Tibial artery (tissue), 4 donors: ENCODE data around the gene RIOK1.

Experiments
- DNase-seq, 2 donors: peaks; one replicate each; pipeline ENCODE4 v3.0.0-alpha.2; 2019
- H3K27ac ChIP-seq, 2 donors: fragments of 200-600 bp; sonication (generic) in 1 of 2; 1 replicate in 1 of 2; 2 replicates in 1 of 2; pipeline ENCODE4 v1.5.1; 2018 to 2019; ENCODE audit warnings: mild to moderate bottlenecking in 1 of 2
- H3K27me3 ChIP-seq, 2 donors: fragments of 200-600 bp; sonication (generic) in 1 of 2; one replicate each; pipeline versions ENCODE4 v1.5.1 to v1.6.0; 2016 to 2019
- H3K36me3 ChIP-seq, 3 donors: fragments of 200-600 bp; sonication (generic) in 2 of 3; one replicate each; pipeline ENCODE4 v1.5.1; 2016 to 2019; ENCODE audit warnings: mild to moderate bottlenecking in 2 of 3
- H3K4me1 ChIP-seq, 4 donors: fragments of 200-600 bp; sonication (generic) in 2 of 4; 1 replicate in 3 of 4; 2 replicates in 1 of 4; pipeline ENCODE4 v1.5.1; 2016 to 2019
- H3K4me3 ChIP-seq, 2 donors: fragments of 200-600 bp; sonication (generic) in 1 of 2; 1 replicate in 1 of 2; 2 replicates in 1 of 2; pipeline ENCODE4 v1.5.1; 2018 to 2019; ENCODE audit warnings: mild to moderate bottlenecking in 2 of 2
- H3K9me3 ChIP-seq, 3 donors: fragments of 200-600 bp; sonication (generic) in 1 of 3; one replicate each; pipeline ENCODE4 v1.5.1; 2016 to 2019
- CTCF ChIP-seq, 2 experiments: fragments of 200-600 bp in 1 of 2; fragments of 450-650 bp in 1 of 2; IDR thresholded peaks; one replicate each; pipeline ENCODE4 v1.5.1; 2017 to 2019; ENCODE audit warnings: antibody characterized with exemption in 2 of 2, mild to moderate bottlenecking in 1 of 2, moderate library complexity in 1 of 2
- intact Hi-C: fragments of 100-400 bp; cut with DNase I; formaldehyde crosslinking; loops from one replicate; pipeline ENCODE4 v1.15.0; 2023; ENCODE audit warnings: low total_unique reads

The RIOK1 gene

GRCh38 chr6:7421066-7421465, 31.5 kb downstream of the RIOK1 start:
- H3K36me3 ChIP-seq: peaks cover 14 to 38% (median 16%) of the 10 kb centered on the region in 3 donors
- H3K4me3 ChIP-seq: no peak overlapping the region
- H3K27ac ChIP-seq: no peak overlapping the region
- no peaks in the 10 kb centered on the region for H3K9me3 ChIP-seq
- no peaks in the 10 kb centered on the region for H3K27me3 ChIP-seq
- no peak for DNase-seq
- no peak for TF ChIP-seq CTCF (IDR thresholded peaks at IDR 0.05)
- intact Hi-C loops: no loop called here
- H3K4me1 ChIP-seq: no peaks in the 10 kb centered on the region

GRCh38 chr6:7424058-7424457, 34.5 kb downstream of the RIOK1 start:
- Histone ChIP-seq H3K4me1 (no peaks in the 10 kb centered on the region), H3K9me3 (no peaks in the 10 kb centered on the region), H3K27ac (no peak overlapping the region), H3K27me3 (no peaks in the 10 kb centered on the region), H3K4me3 (no peak overlapping the region), H3K36me3 (peaks cover 0 to 8% (median 0%) of the 10 kb centered on the region in 3 donors)
- DNase-seq: no peak
- intact Hi-C loops: no loop called here
- no peak for TF ChIP-seq CTCF (IDR thresholded peaks at IDR 0.05)

DNA sequence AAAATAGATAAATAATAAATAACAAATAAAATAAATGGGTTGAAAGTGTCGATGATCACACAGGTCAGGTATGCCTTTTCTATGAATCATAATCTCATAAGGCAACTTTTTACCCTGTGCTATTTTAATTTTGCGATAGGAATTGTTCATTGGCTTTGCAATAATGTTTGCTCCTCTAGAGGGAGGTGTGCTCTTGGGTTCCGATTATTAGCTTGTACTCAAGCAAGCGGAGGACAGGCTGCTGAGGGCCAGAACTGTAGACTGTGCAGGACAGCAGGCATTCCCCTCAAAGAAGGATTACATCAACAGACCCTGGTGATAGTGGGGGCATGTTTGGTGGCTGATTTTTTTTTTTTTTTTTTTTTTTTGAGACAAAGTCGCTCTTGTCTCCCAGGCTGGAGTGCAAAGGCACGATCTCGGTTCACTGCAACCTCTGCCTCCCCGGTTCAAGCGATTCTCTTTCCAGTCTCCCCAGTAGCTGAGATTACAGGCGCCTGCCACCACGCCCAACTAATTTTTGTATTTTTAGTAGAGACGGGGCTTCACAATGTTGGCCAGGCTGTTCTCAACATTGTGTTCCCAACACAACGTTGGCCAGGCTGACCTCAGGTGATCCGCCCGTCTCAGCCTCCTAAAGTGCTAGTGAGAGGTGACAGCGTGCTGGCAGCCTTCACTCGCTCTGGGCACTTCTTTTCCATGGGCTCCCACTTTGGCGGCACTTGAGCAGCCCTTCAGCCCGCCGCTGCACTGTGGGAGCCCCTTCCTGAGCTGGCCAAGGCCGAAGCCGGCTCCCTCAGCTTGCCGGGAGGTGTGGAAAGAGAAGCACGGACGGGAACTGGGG, 35.6 kb downstream of the RIOK1 start:
- intact Hi-C loops: no loop called here
- Histone ChIP-seq H3K9me3 (no peaks in the 10 kb centered on the region), H3K4me1 (no peaks in the 10 kb centered on the region), H3K4me3 (no peak overlapping the region), H3K27me3 (no peaks in the 10 kb centered on the region), H3K36me3 (no peaks in the 10 kb centered on the region), H3K27ac (no peak overlapping the region)
- TF ChIP-seq CTCF (IDR thresholded peaks at IDR 0.05): no peak
- DNase-seq: no peak

- Histone ChIP-seq H3K27ac (no peak overlapping the region), H3K4me3 (no peak overlapping the region), H3K27me3 (no peaks in the 10 kb centered on the region), H3K36me3 (no peaks in the 10 kb centered on the region), H3K9me3 (no peaks in the 10 kb centered on the region), H3K4me1 (no peaks in the 10 kb centered on the region)
- no peak for DNase-seq
- intact Hi-C loops: no loop called here
- no peak for TF ChIP-seq CTCF (IDR thresholded peaks at IDR 0.05)
These were observed 36.2 kb downstream of the RIOK1 start for GRCh38 chr6:7425808-7426190.

DNA sequence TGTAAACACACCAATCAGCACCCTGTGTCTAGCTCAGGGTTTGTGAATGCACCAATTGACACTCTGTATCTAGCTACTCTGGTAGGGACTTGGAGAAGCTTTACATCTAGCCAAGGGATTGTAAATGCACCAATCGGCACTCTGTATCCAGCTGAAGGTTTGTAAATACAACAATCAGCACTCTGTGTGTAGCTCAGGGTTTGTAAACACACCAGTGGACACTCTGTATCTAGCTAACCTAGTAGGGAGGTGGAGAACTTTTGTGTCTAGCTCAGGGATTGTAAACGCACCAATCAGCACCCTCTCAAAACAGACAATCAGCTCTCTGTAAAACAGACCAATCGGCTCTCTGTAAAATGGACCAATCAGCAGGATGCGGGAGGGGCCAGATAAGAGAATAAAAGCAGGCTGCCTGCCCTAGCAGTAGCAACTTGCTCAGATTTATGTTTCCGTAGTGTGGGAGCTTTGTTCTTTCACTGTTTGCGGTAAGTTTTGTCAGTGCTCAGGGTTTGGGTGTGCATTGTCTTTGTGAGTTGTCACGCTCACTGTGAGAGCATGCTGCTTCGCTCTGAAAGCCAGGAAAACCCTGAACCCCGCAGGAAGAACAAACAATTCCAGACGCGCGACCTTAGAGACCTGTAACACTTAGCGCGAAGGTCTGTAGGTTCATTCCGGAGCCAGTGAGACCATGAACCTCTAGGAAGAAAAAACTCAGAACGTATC, 37.0 kb downstream of the RIOK1 start:
- intact Hi-C loops: no loop called here
- Histone ChIP-seq H3K4me3 (no peak overlapping the region), H3K36me3 (no peaks in the 10 kb centered on the region), H3K9me3 (no peaks in the 10 kb centered on the region), H3K27ac (no peak overlapping the region), H3K27me3 (peaks cover 0 to 3% of the 10 kb centered on the region in 2 donors), H3K4me1 (no peaks in the 10 kb centered on the region)
- no peak for DNase-seq
- TF ChIP-seq CTCF (IDR thresholded peaks at IDR 0.05): no peak
